ENCODE measurements around the gene ADARB2.
A peak's percentile ranks its signal among the peaks of the same experiment; 100 is the strongest.

The ADARB2 gene

DNA sequence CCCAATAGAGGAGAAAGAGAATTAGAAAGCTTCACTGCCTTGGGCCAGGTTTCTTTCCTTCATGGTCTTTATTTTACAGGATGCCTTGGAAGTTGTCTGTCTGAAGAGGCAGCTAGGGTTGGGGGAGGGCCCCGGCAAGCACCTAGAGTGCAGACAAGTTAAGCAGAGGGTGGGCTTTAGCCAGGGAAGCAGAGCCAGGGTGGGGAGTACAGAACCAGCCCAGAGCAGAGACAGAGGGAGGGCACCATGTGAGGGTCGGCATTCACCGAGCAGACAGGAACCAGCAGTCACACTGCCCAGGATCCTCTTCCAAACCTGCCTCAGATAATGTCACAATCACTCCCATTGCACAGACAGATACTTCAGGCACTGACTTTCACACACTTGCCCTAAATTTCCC, 75.9 kb downstream of the ADARB2 start:
- no peak for DNase-seq

DNA sequence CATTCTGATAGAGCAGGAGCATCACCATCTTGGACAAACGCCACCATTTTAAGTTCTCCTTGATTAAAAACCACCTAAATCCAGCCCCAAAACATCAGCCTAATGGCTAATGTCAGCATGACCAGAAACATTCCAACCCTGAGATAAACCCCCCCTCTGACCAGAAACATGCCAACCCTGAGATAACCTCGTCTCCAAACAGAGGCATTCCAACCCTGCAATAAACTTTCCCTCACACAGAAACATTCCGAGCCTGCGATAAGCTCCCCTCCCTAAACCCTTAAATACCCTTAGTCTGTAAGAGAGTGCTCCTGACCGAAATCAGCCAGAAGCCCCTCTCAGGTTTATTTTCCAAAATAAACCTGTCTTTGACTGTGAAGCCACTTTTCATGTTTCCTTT, 76.5 kb downstream of the ADARB2 start:
- no peak for DNase-seq

DNA sequence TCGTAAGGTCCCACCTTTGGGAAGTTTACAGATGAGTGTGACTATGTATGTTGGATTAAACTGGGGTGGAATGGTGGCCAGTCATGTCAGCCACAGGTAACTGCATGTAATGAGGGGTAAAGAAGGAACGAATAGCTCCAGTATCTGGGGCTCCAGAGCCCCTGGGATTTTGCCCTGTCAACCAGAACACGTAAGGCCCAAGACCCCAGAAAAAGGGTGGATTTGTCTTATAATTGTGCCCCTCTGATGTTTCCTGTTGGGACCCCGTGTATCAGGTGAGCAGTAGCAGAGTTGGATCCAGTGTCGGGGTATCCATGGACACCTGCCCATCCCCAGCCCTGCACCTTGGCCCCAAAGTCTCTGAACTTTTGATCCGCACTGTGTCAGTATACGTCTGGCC, 76.9 kb downstream of the ADARB2 start:
- DNase-seq = no peak

DNA sequence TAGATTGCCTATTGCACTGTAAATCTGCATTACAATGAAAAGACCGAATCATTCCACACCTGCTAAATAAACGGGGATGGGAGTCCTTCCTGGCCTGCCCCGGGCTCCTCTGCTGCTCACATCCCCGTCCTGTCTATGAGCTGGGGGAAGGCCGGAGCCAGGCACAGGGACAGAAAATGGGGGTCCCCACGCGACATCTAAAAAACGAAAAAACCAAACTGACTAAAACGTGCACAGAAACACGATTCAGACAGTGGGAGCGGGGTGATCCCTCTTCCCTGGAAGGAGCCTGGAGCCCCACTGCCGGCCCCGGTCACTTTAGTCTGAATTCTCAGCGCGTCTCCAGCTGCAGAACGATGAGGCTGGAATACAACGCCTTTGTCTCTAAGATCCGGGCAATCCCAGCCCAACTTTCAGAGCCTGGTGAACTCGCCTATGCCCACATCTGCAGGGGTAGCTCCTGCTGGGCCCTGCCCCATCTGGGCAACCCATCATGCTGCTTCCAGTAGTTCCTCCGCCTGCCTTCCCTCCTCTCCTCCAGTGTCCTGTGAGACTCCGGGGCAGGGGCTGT, 78.0 kb downstream of the ADARB2 start:
- no peak for DNase-seq

DNA sequence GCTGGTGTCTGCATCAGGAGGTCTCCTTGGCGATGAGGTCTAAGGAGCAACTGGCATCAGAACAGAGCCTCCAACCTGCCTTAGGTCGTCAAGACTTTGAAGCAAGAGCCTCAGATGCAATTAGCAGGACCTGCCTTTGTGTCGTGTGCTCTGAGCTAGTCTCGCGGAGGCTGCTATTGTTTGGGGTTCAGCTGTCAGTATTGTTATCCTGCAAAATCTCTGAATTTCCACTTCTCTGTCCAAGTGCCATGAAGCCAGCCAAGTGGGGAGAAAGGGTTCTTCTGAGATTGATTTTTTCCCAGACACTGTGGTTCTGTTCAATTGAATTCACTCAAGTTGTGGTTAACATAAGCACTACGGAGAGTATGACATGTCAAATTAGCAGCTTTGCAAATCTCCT, 78.7 kb downstream of the ADARB2 start:
- no peak for DNase-seq

DNA sequence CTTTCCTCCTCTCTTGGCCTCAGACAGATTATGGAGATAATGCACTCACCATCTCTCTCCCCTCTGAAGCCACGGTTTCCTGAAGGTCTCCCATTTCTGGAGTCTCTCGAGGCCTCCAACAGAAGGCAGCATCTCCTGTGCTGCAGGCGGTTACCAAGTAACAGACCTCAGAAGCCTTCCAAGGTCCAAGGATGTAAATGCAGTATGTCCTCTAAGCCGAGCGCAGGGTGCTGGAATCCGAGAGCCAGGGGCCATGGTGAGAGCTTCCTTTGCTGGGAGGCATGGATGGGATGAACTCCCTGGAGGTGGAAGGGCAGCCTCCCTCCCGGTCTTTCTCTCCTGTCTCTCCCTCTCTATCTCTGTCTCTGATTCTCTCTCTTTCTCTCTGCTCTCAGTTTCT, 79.8 kb downstream of the ADARB2 start:
- no peak for DNase-seq

DNA sequence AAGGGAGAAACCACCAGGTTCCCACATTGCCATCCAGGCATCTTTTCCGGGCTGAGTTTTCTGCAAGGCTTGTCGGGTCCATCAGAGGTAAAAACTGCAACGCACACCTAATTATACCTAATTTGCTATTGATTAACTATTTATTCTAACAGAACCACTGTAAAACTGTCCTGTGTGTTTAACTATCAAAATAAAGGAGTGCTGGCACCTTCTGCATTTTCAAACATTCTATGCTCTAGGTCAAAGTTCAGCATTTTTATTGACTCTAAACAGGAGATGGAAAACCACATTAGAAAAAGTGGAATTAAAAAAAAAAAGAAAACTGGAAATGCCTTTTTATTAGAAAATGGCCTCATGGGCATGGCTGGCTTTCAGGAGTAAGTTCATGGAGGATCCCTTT, 82.0 kb downstream of the ADARB2 start:
- no peak for DNase-seq

DNA sequence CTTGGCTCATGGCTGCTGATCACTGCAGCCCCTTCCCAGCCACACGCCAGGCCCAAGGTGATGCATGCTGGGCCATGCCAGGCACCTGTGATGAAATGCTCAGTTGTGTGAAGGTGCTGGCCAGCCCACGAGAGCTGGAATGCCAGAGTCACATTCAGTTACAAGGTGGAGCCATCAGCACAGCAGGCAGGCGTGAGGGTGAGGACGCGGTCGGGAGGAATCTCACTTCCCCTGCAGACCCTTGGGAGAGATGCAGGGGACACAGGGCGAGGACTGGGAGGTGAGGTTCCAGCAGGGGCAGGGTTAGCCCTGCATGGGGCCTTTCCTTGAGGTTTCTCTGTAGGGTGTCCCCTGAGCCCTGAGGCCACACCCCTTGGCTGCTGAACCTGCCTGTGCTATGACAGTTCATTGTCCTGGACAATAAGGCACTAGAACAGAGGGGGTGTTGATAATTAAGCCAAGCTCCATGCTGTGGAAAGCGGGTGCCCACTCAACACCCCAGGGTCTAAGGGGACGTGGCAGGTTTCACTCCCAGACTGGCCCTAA, 82.4 kb downstream of the ADARB2 start:
- DNase-seq = no peak

DNA sequence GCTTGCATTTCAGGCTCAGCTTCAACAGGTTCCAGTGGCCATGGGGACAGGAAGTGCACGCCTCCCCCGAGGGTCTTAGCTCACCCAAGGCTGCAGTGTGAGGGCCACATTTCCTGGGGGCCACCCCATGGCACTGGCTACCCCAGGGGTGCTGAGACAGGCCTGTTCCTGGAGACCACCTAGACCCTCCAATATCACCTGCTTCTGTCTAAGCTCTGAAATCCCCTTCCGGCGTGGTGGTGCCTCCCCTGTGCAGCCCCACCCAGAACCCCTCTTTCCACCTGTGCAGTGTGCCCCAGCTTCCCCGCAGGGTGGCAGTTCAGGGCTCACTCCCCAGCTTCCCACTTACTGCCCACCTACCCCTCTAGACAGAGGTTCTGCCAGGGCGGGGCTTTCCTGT, 83.1 kb downstream of the ADARB2 start:
- no peak for DNase-seq

DNA sequence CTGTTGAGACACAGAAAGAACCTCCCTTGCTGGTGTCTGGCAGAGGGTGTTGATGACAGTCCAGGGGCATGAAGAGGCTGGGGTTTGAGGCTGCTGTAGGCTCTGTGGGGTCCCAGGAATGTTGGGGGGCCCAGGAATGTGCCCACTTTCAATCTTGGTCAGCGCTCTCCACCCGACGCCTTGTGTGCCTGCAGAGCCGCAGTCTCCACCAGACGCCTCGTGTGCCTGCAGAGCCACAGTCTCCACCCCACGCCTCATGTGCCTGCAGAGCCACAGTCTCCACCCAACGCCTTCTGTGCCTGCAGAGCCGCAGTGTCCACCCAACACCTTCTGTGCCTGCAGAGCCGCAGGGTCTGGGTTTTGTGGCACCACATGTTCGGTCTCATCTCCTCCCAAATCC, 84.0 kb downstream of the ADARB2 start:
- DNase-seq = no peak

DNA sequence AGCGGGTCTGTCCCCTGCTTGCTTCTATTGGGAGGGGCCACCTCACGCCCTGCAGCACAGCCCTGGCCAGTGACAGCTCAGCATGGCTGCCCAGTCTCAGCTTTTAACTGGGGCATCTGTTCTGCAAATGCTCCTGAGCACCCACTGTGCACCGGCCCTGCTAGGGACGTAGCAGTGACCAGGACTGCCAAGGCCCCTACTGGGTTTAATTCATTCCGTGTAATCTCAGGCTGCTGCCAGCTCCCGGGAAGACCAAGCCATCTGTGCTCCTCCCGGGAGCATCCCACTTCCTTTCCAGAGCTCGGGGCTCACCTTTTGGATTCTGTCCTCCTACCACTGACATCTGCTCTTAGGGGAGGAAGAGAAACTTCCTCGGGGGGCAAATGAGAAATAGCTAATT, 85.2 kb downstream of the ADARB2 start:
- DNase-seq = no peak

DNA sequence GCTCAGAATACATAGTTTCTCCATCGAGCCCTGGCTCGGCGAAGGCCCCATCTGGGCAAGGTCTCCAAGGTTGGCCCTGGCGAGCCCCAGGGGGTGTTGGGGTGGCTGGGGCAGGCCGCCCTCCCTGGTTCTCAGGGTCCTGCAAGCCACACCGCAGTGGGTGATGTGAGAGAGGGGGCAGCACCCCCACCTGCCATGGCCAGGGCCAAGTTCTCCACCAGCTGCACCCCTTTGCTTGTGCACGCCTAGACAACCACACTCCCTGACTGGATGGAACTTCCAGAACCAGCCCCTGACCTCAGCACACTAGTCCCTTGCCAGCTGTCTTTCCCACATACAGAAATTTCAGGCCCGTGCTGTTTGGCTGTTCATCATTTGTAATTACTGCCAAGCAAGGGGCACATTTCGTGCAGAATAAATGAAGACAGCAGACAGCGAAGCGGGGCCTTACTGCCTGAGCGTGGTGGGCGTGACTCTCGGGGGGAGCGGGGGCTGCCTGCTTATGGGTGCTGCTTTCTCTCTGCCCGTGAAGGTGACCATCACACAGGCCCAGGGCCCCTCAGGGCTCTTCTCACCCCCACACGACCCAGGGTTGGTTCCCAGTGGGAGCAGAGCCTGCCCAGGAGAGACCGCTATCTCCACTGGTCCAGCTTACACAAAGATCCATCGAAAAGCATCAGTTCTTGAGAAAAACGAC, 85.9 kb downstream of the ADARB2 start:
- no peak for DNase-seq

DNA sequence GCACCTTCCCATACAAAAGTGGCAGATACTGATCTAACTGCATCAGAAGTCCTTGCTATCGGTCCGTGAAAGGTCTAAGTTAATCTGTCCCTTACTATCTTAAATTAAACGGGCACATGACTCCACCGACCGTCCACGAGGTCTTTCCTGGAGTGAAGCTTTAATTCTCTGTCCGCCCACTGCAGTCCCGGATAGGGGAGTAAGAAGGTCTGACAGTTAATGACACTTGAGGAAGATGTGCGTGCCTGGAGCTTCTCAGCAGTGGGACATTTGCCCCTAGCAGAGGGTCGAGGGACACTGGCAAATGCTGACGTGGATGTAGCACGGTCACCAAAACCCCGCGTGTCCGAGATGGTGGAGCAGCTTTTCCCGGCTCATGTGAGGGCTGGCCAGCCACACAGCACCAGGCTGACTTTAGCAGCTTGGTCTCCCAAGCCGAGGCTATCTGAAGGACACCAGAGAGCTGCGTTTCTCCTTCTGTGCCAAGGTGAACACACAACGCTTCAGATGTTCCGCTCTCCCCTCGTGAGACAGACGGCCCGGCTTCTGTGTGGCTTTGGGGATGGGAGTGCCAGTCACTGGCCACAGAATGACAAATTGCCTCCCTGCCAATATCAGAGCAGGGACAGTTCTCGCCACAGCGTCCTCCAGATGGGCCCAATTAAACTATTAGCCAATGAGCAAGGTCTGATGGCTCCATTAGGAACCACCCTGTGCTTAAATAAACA, 86.6 kb downstream of the ADARB2 start:
- DNase-seq = no peak

DNA sequence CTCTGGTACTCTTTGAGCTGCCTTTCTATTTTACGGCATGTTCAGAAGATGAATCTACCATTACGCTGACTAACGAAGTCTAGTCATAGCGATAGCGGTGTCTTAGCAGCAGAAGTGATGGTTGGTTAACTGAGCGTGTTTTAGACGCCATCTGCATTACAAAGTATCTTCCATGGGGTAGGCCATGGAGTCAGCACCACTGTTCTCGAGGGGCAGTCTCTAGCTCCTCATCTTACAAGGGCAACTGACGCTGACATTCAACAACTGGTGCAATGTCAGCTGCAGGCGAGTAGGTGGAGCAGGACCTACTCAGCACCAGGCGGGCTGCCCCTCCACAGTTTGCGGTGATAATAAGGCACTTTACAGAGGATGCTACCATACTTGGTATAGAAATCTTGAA, 88.7 kb downstream of the ADARB2 start:
- DNase-seq = no peak

DNA sequence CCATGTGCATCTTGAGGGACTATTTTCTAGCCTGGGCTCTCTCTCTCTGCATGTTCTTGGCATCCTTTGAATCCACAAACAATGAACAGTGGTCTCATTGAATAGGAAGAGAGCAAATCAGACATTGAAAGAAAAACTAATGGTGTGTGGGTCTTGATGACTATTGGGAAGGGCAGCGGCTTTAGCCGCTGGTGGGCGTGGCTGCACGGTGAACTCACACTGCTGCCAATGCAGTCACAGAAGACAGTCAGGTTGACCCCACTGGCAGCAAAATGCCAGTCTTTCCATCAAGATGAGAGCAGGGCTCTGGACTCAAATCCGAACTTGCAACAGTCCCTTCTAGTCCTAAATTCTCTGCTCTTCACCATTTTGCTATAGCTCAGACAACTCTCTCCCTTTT, 91.0 kb downstream of the ADARB2 start:
- no peak for DNase-seq

DNA sequence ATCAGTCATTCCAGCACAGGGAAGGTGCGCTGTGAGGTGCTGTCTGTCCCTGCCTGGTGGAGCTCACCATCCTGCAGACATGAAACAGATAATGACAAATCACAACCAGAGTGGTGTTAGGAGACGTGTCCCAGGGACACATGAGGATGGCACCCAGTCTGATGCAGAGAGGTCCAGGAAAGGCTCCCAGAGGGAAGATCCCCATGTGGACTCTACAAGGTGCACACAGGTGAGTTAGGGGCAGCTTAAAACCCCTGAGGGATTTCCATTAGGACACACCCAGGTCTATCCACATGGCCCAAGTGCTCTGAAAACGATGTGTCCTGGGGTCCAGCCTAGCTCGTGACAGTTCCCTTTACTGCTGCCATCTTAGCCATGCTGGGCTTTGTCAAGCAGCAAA, 91.4 kb downstream of the ADARB2 start:
- DNase-seq = no peak

DNA sequence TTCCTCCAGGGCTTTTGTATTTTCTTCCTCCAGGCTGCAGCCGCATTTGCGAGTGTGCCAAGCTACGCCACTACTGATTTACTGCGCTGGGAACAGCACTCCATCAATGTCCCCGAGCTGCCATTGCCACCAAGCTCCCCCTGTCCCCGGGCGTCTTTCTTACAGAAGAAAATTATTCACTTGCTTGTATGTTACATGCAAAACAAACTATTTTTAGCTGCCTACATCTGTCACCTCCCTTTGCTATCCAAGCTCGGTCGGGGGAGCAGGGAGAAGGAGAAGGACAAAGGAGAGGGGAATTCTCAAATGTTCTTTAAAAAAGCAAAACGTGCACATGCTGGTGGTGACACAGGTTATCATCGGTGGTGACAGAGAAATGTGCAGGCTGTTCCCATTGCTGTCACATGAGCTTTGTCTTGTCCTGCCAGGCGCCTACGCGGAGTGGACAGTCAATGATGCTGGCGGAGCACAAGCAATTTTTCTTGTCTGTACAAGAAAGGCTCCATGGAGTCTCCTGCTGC, 93.1 kb downstream of the ADARB2 start:
- no peak for DNase-seq

DNA sequence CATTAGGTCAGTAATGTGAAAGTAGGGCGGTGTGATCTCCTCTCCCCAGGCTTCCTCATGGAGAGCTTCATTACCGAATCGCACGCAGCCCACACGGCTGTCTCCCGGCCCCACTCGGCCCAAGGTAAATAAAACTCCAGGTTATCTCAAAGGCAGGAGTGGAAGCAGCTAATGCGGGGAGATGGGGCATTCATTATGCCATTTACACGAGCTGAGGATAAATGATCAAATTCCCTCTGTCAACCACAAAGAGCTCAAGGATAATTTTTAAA, 93.5 kb downstream of the ADARB2 start:
- no peak for DNase-seq

DNA sequence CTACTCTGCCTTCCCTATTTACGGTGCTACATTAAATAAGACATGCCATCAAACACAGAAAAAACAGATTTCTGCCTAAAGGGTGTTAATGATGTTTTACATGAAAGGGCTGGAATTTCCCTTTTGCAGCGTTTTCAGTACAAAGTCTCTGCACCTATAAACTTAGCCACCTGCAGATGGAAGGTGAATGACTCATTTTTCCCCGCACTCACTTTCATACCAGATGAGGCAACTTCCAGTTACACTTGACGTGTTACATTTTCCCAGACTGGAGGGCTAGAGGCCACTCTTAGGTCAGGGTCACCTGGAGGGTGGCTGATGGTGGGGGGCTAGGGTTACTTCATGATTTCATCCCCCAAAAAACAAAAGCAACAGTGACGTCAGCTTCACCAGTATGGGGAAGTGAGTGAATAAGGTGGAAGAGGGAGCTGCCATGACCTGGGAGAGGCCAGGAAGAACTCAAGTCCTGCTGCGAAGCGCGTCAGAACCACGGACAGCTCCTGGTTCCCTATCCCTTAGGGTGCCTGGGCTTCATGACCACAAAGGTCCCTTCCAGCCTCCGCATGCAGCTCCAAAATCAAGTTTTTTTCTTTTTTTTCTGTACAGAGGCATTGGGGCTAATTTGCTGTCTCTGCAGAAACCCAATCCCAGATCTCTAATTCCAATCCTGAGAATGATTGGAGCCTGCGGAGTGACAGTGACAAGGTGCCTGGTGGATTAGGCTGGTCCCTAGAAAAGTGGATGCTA, 94.0 kb downstream of the ADARB2 start:
- peak; percentile 9 for DNase-seq

DNA sequence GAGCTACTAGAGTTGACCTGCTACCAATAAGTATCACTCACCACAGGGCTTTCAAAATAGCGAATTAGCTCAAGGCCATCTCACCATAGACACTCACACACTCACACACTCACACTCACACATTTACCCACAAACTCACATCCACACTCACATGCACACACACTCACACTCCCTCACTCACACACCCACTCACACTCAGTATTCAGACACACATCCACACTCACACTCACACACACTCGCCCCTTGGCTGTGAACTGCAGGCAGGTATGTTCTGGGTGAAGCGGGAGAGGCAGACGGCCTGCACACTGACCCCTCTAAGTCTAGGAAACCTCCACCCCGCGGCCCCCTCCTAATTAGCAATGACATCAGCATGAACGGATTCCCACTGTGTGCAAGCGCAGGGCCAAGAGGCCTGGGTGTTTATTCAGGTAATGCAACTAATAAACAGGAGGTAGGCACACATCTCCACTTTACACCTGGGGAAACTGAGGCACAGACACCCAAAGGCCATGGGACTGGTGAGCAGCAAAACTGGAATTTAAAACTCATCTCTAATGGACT, 94.6 kb downstream of the ADARB2 start:
- DNase-seq = no peak

DNA sequence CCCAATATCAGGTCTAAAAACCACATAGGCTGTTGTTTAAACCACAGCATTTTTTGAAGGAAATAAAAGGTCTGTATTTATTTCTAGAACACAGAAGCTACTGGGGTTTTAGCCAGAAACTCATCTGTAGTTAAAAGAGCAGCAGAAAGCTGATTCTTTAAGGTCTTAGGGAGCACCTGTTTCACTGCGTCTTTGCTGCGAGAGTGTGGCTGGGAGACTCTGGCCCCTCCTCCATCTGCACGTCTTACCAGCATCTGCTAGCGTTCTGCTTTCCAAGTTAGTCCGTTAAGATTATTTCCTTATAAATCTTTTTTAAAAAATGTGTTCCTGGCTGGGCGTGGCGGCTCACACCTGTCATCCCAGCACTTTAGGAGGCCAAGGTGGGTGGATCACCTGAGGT, 95.9 kb downstream of the ADARB2 start:
- DNase-seq = no peak

DNA sequence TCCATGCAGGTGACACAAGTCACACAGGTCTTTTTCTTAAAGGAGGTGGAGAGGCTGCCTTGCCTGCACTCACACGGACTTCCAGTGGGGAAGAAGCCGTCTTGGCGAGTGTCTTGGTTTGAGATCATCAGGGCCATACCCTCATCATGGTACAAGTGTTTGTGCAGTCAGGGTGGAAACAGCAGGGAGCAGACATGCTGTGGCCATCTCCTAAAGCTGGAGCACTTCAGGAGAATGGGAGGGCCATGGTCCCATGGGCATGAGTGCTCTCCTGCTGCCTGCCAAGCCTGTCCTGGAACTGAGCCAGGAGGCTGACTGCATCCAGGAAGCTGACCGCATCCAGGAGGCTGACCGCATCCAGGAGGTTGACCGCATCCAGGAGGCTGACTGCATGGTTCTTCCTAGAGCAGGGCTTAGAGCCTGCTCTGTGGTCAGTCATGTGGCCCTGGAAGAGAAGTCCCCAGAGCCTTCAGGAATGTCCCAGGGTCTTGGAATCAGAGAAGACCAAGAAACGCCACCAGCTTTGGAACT, 98.4 kb downstream of the ADARB2 start:
- no peak for DNase-seq

DNA sequence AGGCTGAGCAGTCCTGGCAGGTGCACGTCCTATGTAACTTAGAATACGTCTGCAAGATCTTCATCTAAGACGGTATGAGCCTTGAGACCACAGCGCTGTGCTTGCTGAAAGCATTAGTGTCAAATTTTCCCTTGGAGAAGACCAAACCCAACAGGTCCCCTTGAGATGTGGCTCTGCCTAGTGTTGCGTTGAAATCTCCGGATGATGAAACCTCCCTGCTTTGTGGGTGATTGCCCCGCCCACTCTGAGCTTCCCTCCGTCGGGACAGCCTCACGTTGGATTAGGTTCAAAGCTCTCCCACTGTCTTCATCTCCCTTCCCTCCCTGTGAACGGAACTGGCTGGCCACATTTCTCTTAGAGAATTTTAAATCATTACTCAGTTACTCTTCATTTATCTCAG, 102.0 kb downstream of the ADARB2 start:
- DNase-seq = no peak
